ENCODE results near the gene COL4A1.

Gene COL4A1

DNA sequence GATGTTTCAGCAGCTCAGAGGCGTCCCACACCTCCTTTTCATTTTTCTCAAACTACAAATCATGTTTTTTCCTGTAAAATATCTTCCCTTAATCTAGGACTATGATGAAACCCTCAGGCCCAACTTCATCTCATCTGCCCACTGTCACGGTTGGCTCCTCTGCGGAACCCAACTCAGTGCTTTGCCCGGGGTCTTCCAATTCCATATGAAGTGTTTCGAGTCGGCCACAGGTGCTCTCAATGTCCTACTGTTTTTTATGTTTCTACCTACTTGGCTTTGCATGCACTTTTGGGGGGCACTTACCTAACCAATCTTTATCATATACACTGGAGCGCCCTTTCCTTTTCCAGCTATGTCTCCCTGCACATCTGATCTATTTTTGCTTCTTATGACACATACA lies 28.1 kb downstream of the COL4A1 start:
- H3K27me3 ChIP-seq: no peaks in the 10 kb centered on the region
- TF ChIP-seq, protein P1, sequence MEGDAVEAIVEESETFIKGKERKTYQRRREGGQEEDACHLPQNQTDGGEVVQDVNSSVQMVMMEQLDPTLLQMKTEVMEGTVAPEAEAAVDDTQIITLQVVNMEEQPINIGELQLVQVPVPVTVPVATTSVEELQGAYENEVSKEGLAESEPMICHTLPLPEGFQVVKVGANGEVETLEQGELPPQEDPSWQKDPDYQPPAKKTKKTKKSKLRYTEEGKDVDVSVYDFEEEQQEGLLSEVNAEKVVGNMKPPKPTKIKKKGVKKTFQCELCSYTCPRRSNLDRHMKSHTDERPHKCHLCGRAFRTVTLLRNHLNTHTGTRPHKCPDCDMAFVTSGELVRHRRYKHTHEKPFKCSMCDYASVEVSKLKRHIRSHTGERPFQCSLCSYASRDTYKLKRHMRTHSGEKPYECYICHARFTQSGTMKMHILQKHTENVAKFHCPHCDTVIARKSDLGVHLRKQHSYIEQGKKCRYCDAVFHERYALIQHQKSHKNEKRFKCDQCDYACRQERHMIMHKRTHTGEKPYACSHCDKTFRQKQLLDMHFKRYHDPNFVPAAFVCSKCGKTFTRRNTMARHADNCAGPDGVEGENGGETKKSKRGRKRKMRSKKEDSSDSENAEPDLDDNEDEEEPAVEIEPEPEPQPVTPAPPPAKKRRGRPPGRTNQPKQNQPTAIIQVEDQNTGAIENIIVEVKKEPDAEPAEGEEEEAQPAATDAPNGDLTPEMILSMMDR (IDR thresholded peaks at IDR 0.05): no peak
- DNase-seq: no peak
- H3K4me3 ChIP-seq: no peak overlapping the region
- H3K27ac ChIP-seq: peak overlapping the region; percentile 53 to 70
- no peaks in the 10 kb centered on the region for H3K36me3 ChIP-seq
- peaks cover 0 to 99% (median 52%) of the 10 kb centered on the region in 4 donors for H3K4me1 ChIP-seq
- intact Hi-C loops (cut with DNase I; ENCODE audit: low total_unique reads): no loop called here
- H3K9me3 ChIP-seq: no peaks in the 10 kb centered on the region

DNA sequence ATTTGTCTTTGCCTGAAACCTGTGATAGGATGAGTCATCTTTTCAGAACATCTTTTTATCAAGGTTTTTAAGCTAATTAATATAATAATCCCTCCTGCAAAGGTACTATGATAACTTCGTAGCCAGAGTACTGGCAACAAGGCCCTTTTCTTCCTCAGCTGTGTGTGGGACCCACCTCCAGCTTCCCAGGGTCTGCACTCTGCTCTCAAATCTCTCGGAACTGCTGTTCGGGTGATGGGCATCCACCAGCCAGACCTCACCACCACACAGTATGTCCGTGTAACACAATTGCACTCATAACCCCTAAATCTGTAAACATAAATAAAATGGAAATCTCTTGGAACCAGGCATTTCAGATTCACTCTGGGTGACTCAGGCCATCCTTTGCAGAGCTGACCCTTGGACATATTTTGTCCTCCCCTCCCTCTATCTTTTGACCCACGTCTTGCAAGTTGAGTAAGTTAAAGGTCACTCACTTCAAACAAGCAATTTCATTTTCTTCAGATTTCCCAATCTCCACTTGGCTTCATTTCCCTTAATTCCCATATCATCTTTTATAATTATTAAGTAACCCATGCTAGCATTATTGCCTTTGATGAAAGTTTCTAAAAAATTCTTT lies 29.5 kb downstream of the COL4A1 start:
- intact Hi-C loops (cut with DNase I; ENCODE audit: low total_unique reads): no loop called here
- no peak overlapping the region for H3K4me3 ChIP-seq
- no peaks in the 10 kb centered on the region for H3K27me3 ChIP-seq
- no peak for DNase-seq
- TF ChIP-seq, protein P1 (IDR thresholded peaks at IDR 0.05): no peak
- H3K4me1 ChIP-seq: peaks cover 0 to 99% (median 48%) of the 10 kb centered on the region in 4 donors
- no peaks in the 10 kb centered on the region for H3K9me3 ChIP-seq
- peaks cover 0 to 7% (median under 1%) of the 10 kb centered on the region in 3 donors for H3K36me3 ChIP-seq
- peak overlapping the region; percentile 51 to 70 for H3K27ac ChIP-seq

DNA sequence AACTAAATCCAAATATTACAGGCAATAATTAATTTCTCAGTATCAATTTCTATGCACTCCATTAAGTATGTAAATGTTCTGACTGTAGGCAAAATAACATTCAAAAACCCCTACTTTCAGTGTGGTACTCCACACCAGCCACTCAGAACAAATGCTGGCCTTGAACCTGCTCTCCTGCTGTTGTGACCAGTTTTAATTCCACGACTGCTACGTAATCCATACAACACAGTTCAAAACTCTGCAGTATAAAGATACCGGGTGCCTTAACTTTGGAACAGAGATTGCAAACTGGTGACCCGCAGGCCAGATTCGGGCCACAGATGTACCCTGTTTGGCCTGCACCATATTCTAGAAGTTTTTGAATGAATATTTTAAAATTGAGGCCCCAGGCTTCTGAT lies 30.4 kb downstream of the COL4A1 start:
- intact Hi-C loops (cut with DNase I; ENCODE audit: low total_unique reads): no loop called here
- TF ChIP-seq, protein P1 (IDR thresholded peaks at IDR 0.05): no peak
- Histone ChIP-seq H3K9me3 (no peaks in the 10 kb centered on the region), H3K4me1 (peaks cover 0 to 99% (median 48%) of the 10 kb centered on the region in 4 donors), H3K27me3 (no peaks in the 10 kb centered on the region), H3K27ac (peak overlapping the region; percentile 13 to 70), H3K4me3 (no peak overlapping the region), H3K36me3 (peaks cover 0 to 7% (median 6%) of the 10 kb centered on the region in 3 donors)
- no peak for DNase-seq

DNA sequence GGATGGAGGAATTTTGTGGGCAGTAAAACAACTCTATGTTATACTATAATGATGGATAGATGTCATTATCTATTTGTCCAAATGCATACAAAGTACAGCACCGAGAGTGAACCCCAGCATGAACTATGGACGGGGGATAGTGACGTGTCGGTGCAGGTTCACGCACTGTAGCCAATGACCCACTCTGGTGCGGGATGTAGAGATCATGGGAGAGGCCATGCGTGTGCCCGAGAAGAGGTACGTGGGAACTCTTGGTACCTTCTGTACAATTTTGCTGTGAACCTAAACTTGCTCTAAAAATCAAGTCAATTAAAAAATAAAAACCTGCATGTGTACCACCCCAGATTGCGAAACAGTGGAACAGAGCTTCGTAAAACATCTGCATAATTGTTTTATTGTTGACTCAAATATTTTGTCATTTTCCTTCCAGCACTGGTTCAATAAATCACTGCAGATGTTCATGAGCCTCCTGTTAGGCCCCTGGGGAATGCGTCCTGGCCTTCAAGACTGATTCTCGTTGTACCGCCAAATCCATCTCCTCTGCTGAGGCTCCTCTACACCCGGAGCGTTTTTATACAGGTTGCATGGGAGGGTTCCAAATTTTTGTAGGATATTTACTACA lies 30.9 kb downstream of the COL4A1 start:
- no peak overlapping the region for H3K4me3 ChIP-seq
- no peaks in the 10 kb centered on the region for H3K27me3 ChIP-seq
- peaks cover 0 to 7% (median 6%) of the 10 kb centered on the region in 3 donors for H3K36me3 ChIP-seq
- no peaks in the 10 kb centered on the region for H3K9me3 ChIP-seq
- peak overlapping the region; percentile 13 to 70 for H3K27ac ChIP-seq
- peaks cover 0 to 99% (median 50%) of the 10 kb centered on the region in 4 donors for H3K4me1 ChIP-seq
- no peak for DNase-seq
- intact Hi-C loops (cut with DNase I; ENCODE audit: low total_unique reads): no loop called here
- TF ChIP-seq, protein P1 (IDR thresholded peaks at IDR 0.05): no peak

DNA sequence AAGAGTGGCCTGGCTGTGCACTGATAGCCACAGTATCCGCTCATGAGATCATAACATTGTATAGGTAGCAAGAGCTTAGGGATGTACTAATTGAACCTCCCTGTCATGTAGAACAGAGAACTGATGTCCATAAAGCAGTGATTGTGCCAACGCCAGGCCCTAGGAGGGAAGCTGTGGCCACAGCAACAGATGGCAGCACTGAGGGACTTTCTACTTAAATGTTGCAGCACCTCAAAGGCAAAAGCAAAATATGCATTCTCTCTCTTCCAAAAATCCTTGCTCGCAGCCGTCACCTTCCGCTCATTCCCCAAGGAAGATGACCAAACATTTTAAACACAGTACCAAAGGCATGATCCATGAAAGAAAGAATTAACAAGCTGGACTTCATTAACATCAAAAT lies 32.3 kb downstream of the COL4A1 start:
- H3K27ac ChIP-seq: peak overlapping the region; percentile 31 to 70
- no peak overlapping the region for H3K4me3 ChIP-seq
- TF ChIP-seq, protein P1 (IDR thresholded peaks at IDR 0.05): peak; percentile 29 to 42
- no peaks in the 10 kb centered on the region for H3K27me3 ChIP-seq
- intact Hi-C loops (cut with DNase I; ENCODE audit: low total_unique reads): no loop called here
- DNase-seq: no peak
- peaks cover 0 to 99% (median 51%) of the 10 kb centered on the region in 4 donors for H3K4me1 ChIP-seq
- H3K9me3 ChIP-seq: no peaks in the 10 kb centered on the region
- peaks cover 0 to 7% (median 6%) of the 10 kb centered on the region in 3 donors for H3K36me3 ChIP-seq

Measured in tibial artery (tissue), 4 donors.